Kidney (tissue), 14 donors: ENCODE measurements around the gene A3GALT2. TPM values are rescaled to one million over a fixed set of nuclear protein-coding genes. Genes with fewer than 3 reads are reported as not detected.
"Not testable (repeated sequence)": the region's sequence is repeated elsewhere in the genome, so short reads cannot be mapped to it uniquely, and the experiment has no call there.

Source experiments
- DNase-seq, 5 donors: peaks; one replicate each; pipeline ENCODE4 v3.0.0-alpha.2; 2013 to 2020
- FAIRE-seq: peaks from 2 replicates; lab custom pipeline; 2012; peaks lifted over from hg19 to GRCh38; lab: Jason Lieb, UNC
- H3K27ac ChIP-seq, 2 donors: one replicate each; pipeline ENCODE4 v1.7.0; 2013; ENCODE audit warnings: low read depth in 2 of 2, low read length in 2 of 2, inconsistent platforms in 1 of 2
- H3K27me3 ChIP-seq: one replicate; pipeline ENCODE4 v1.7.1; 2013; ENCODE audit warnings: low read length, inconsistent platforms; ENCODE audit not compliant: control insufficient read depth, insufficient read depth
- H3K36me3 ChIP-seq, 3 donors: one replicate each; pipeline versions ENCODE4 v1.7.0 to v1.7.1; 2013; ENCODE audit warnings: low read length in 3 of 3, control low read depth in 1 of 3, inconsistent platforms in 1 of 3; ENCODE audit not compliant: insufficient read depth in 3 of 3, control insufficient read depth in 2 of 3
- H3K4me1 ChIP-seq, 3 donors: one replicate each; pipeline versions ENCODE4 v1.7.0 to v1.7.1; 2013; ENCODE audit warnings: low read length in 3 of 3, inconsistent platforms in 1 of 3, low read depth in 1 of 3; ENCODE audit not compliant: control insufficient read depth in 2 of 3, insufficient read depth in 2 of 3
- H3K4me3 ChIP-seq, 3 donors: one replicate each; pipeline versions ENCODE4 v1.7.0 to v1.8.1; 2013; ENCODE audit warnings: low read length in 3 of 3, control low read depth in 1 of 3, inconsistent platforms in 1 of 3
- H3K9ac ChIP-seq, 3 donors: one replicate each; pipeline versions ENCODE4 v1.7.0 to v1.7.1; 2013; ENCODE audit warnings: low read length in 3 of 3, control low read depth in 1 of 3, inconsistent platforms in 1 of 3
- H3K9me3 ChIP-seq, 3 donors: one replicate each; pipeline versions ENCODE4 v1.7.0 to v1.7.1; 2013; ENCODE audit warnings: low read length in 3 of 3, control low read depth in 1 of 3, inconsistent platforms in 1 of 3; ENCODE audit not compliant: control insufficient read depth in 2 of 3, insufficient read depth in 1 of 3
- CTCF ChIP-seq: IDR thresholded peaks from 3 replicates; pipeline ENCODE4 v1.5.1; 2012; ENCODE audit warnings: mild to moderate bottlenecking, moderate library complexity, borderline replicate concordance; ENCODE audit not compliant: insufficient read depth; ENCODE audit errors: extremely low read depth
- intact Hi-C: fragments of 100-400 bp; cut with DNase I; formaldehyde crosslinking; loops from one replicate; pipeline ENCODE4 v1.11.1; 2022
- polyA plus RNA-seq: library from polyadenylated mRNA; stranded (reverse); fragments of 350-450 nt; fragmentation: Illumina TruSeq; extraction: RNeasy Lipid Tissue Mini Kit (QIAGEN cat#74804); gene quantifications from one replicate; pipeline ENCODE4 v1.2.3, GENCODE V29; 2014; ENCODE audit warnings: low read depth, low replicate concordance; ENCODE audit not compliant: insufficient read depth
- total RNA-seq: library from RNA; stranded (reverse); fragmentation: NEBNext Ultra II Directional; extraction: Animal tissue kit (Norgen Biotek cat#: 25700); gene quantifications from one replicate; pipeline ENCODE4 v1.2.1, GENCODE V29; 2021
- donor health status: control.
- donor health status: control.
- donor health status: control.
- donor health status: control.
- donor health status: control.
- donor health status: DM: yes; HTN: yes; CAD: no.
- donor health status: Normal renal cell carcinoma (clear cell type).

The A3GALT2 gene
- total and polyA plus RNA-seq, 2 donors from 2014 or later = not detected

GRCh38 chr1:33310702-33311101, 10.2 kb downstream of the A3GALT2 start:
- no peak overlapping the region for H3K4me3 ChIP-seq
- H3K4me1 ChIP-seq = peaks cover 0 to 5% (median 0%) of the 10 kb centered on the region in 3 donors
- H3K9me3 ChIP-seq = no peaks in the 10 kb centered on the region
- no peaks in the 10 kb centered on the region for H3K27me3 ChIP-seq
- H3K27ac ChIP-seq = no peak overlapping the region
- FAIRE-seq (no peak), DNase-seq (peak in 1 of 5 donors; percentile 54)
- H3K36me3 ChIP-seq = no peaks in the 10 kb centered on the region
- H3K9ac ChIP-seq = no peak overlapping the region
- no peak for TF ChIP-seq CTCF
- intact Hi-C loops = no loop called here

GRCh38 chr1:33309351-33309750, 11.5 kb downstream of the A3GALT2 start:
- intact Hi-C loops, H3K4me3 ChIP-seq, H3K27ac ChIP-seq, H3K9ac ChIP-seq, H3K4me1 ChIP-seq, FAIRE-seq, H3K9me3 ChIP-seq, H3K36me3 ChIP-seq, H3K27me3 ChIP-seq: not testable (repeated sequence)
- DNase-seq = peak in 1 of 5 donors; percentile 65

- Histone ChIP-seq H3K4me1 (peaks cover 0 to 8% (median 0%) of the 10 kb centered on the region in 3 donors), H3K4me3 (no peak overlapping the region), H3K27ac (no peak overlapping the region), H3K9me3 (no peaks in the 10 kb centered on the region), H3K9ac (no peak overlapping the region), H3K27me3 (no peaks in the 10 kb centered on the region), H3K36me3 (no peaks in the 10 kb centered on the region)
- FAIRE-seq (no peak), DNase-seq (no peak)
- intact Hi-C loops = no loop called here
- TF ChIP-seq CTCF = no peak
Measured at GRCh38 chr1:33307494-33307864, 13.4 kb downstream of the A3GALT2 start.

GRCh38 chr1:33306653-33307493, 14.0 kb downstream of the A3GALT2 start:
- TF ChIP-seq CTCF = no peak
- peak; percentile 44 to 79 (median 66) for DNase-seq

More at GRCh38 chr1:33306653-33307493, 14.0 kb downstream of the A3GALT2 start:
- Histone ChIP-seq H3K36me3 (no peaks in the 10 kb centered on the region), H3K9me3 (no peaks in the 10 kb centered on the region), H3K27ac (no peak overlapping the region), H3K4me3 (peak overlapping the region in 1 of 3 donors; percentile 30), H3K27me3 (no peaks in the 10 kb centered on the region), H3K4me1 (peaks cover 0 to 8% (median 0%) of the 10 kb centered on the region in 3 donors), H3K9ac (no peak overlapping the region)
- intact Hi-C loops = no loop called here
- FAIRE-seq = no peak
